Left kidney (tissue), 2 donors: Measurements from ENCODE around the gene MAPK13. TPM values are rescaled to one million over a fixed set of nuclear protein-coding genes. Genes with fewer than 3 reads are reported as not detected.
"Not testable (repeated sequence)": the region's sequence is repeated elsewhere in the genome, so short reads cannot be mapped to it uniquely, and the experiment has no call there.

Source experiments
- DNase-seq: peaks from one replicate; pipeline ENCODE4 v3.0.0-alpha.2; 2013
- polyA plus RNA-seq: library from polyadenylated mRNA; unstranded; fragments of 120-200 nt; gene quantifications from one replicate; pipeline ENCODE4 v1.2.1, GENCODE V29; 2013; ENCODE audit not compliant: insufficient read length

MAPK13 gene
- polyA plus RNA-seq, 1 donor, result 23.2 TPM

DNA sequence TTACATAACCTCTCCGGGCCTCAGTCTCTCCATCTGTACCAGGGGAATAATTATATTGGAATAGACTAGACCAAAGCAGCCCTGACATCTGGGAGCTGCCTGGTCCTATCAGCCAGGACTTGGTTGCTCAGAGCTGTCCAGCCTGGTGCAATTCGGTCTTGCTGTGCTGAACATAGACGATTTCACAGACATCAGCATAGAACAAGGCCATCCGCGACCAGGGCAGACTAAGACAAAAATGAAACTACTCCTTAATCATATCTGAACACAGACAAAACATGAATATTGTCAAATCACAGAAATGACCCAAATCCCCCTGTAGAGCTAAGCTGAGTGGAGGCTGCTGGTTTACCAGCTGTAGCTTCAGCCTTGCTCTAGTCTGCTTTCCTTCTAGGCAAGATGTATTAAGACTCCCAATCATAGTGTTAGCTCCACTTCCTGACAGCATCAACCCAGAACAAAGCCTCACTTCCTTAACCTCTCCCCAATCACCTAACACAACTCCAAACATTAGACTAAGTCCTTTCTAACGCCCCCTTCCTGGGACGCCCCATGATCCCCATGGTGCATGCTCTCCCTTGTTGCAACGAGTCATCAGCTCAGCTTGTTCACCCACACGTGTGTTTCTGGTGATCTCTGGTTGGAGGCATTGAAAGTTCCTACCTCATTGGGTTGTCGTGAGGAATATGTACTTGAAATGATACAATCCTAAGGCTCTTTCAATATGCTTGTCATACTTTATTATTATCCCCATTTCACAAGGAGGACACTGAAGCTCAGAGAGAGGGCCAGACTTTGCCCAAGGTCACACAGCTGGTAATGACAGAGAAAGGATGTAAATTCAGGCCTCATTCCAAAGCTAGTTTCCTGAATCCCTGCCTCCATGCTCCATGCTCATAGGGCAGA, 3.5 kb upstream of the MAPK13 start:
- no peak for DNase-seq

DNA sequence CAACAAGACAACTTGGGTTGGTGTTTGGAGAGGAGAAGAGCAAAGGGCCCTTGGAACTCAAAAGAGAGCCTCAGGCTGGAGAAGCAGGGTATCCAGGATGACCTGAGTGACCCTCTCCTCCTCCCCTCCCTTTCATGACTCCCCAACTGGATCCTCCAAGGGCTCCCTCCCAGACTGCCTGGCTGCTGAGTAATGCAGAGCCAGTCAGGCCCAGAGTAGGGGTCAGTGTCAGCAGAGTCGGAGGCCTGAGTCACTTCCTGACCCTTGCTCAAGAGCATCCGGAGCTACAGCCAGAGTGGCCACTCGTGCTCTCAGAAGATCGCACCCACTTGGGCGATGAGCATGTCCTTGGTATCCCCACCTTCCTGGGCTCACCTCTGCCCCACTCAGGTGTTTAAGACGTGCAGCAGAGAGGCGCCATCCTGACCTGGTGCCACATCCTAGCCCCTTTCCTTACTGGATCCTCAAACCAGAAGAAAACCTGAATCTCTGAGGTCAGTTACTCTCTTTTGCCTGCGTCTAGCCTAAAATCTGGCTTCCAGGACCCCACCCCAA, 2.8 kb upstream of the MAPK13 start:
- no peak for DNase-seq

DNA sequence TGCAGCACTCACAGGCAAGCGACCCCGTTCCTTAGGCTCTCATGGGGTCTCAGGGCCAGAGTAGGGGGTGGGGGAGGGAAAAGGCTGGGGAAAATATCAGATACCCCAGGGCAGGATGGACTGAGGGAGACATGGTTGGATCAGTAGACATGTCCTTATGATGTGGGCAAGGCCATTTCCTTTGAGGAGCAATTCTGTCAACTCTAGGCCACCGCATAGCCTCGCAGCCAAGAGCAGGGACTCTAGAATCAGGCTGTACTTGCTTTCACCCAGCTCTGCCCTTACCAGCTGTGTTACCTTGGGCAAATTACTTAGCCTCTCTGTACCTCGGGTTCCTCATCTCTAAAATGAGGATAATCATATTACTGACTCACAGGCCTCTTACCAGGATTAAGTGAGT, 2.2 kb upstream of the MAPK13 start:
- DNase-seq, result no peak

DNA sequence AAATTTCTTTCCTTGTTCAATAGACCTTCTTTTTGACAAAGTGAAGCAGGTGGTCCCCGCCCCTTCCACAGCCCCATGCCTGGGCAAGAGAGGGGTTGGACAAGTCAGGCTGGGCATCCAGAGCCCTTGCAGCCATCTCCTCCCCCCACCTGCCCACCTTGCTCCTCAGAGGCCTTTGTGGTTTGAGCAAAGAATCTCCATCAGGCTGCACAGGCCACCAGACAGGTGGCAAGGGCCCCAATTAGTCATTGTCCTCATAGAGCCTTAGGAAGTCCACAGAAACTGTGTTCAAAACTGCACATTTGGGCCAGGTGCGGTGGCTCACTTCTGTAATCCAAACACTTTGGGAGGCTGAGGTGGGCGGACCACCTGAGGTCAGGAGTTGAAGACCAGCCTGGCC, 1.5 kb upstream of the MAPK13 start:
- DNase-seq, result no peak

DNA sequence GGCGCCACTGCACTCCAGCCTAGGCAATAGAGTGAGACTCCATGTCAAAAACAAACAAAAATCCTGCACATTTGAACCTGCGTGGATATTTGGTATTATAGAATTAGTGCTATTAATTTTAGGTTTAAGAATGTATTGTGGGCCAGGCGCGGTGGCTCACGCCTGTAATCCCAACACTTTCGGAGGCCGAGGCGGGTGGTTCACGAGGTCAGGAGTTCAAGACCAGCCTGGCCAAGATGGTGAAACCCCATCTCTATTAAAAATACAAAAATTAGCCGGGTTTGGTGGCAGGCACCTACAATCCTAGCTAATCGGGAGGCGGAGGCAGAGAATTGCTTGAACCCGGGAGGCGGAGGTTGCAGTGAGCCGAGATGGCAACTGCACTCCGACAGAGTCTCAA, 979 bp upstream of the MAPK13 start:
- not testable (repeated sequence) for DNase-seq

DNA sequence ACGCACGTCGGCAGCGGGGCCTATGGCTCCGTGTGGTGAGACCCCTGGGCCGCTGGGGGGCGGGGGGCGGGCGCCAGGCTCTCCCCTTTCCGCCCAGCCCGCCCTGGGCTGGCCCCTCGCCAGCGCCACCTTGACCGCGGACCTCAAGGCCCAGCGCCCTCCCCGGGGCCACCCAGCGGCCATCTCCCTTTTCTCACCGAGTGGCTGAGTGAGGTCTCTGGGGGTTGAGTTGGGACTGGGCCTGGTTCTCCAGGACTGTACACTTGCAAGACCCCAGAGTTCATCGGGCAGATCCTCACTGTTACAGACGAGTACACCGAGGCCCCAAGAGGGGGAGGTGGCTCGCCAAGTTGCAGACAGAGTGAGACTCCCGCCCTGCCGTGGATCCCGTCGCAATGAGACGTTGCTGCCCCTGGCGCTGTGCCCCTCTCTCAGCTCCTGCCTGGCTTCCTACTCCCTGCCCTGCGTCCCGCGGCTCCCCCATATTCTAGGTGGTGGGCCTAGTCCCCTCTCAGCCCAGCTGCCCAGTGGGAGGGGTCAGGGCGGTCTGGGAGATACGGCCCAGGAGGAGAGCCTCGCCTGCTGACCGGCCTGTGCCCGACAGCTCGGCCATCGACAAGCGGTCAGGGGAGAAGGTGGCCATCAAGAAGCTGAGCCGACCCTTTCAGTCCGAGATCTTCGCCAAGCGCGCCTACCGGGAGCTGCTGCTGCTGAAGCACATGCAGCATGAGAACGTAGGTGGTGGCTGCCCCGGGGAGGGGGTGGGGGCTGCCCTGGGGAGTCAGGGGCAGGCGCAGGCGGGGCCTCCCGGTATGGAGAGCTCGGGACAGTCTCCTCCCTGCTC, 576 bp downstream of the MAPK13 start:
- no peak for DNase-seq

DNA sequence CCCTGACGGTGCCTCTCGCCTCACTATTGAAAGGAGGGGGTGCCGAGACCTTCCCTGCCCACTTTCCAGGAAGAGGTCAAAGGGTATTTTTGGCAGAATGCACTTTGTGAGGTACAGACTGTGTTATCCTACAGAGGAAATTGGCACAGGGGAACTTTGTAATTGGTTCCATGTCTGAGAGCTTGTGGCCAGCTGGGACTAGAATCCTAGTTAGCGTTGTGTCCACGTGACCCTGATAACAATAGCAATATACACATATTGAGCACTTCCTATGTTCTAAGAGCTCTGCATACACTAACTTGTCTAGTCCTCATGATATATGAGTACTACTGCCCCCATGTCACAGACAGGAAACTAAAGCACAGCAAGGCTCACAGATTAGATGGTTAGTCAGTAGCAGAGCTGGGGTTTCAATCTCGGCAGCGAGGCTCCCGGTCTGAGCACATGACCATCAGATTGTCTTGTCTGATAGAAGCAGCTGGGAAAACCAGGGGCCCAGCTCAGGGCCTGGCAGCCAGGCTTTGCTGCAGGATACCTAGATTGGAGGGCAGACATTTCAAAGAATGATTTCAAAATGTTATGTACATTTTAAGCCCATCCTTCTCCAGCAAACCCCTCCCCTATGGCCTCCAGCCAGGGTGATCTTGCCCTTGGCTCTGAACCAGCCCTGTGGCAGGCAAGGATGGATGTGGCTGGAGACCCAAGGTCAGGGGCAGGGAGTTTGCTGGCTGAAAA, 1.4 kb downstream of the MAPK13 start:
- DNase-seq, result peak; percentile 65

DNA sequence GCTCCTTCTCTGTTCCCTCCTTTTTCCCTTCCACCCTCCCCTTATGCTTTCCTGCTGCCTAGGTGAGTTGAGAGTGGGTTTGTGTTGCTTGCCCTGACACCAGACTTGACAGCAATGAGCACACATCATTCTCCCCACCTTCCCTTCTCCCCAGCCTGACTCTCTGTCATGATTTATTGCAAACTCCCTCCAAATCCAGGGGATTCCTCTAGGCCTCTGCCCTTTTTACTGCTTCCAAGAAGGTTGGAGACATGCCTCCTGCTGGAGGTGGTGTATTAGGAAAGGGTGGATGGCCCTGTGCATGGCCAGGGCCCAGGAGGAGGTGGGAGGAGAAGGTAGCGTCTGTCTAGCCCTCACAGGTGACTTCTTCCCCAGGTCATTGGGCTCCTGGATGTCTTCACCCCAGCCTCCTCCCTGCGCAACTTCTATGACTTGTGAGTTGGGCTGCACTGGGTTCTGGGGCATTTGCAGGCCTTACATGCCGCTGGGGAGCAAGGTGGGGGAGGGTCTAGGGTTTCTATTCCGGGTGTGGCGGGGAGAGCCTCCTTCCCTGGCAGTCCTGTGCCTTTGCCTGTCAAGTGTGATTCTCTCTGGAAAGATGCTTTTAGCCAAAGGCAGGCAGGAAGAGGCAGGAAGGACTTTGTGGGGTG, 2.1 kb downstream of the MAPK13 start:
- no peak for DNase-seq

DNA sequence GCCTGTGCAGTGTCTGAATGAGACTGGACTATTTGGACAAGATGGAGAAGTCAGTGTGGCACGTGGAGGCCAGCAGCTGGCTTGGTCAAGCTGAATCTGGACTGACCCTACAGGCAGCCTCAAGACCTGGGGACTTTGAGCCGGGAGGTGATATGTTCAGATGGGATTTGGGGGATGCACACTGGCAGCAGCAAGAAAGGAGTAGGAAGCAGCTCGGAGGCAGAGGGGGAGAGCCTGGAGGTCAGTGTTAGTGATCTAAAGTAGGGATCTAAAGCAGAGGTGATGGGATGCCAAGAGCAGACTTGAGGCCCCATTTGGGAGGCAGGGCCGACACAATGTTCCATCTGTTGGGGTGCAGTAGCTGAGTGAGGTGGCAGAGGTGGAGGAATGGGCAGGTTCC, 2.8 kb downstream of the MAPK13 start:
- no peak for DNase-seq

DNA sequence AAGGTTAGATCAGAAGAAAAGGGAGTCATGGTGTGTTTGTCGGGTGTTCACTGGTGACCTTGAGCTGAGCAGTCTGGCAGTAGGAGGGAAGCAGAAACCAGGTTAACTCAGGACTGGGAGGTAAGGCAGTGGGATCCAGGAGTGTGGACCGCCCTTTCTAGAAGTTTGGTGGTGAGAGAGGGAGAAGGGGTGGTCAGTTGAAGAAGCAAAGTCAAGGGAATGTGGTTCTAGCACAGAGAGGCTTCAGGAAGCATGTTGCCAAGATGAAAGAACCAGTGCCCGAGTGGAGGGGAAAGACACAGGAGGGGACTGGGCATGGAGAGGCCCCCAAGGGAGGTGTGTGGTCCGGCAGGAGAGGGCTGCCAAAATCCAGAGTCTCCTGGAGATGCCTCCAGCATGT, 3.6 kb downstream of the MAPK13 start:
- no peak for DNase-seq

DNA sequence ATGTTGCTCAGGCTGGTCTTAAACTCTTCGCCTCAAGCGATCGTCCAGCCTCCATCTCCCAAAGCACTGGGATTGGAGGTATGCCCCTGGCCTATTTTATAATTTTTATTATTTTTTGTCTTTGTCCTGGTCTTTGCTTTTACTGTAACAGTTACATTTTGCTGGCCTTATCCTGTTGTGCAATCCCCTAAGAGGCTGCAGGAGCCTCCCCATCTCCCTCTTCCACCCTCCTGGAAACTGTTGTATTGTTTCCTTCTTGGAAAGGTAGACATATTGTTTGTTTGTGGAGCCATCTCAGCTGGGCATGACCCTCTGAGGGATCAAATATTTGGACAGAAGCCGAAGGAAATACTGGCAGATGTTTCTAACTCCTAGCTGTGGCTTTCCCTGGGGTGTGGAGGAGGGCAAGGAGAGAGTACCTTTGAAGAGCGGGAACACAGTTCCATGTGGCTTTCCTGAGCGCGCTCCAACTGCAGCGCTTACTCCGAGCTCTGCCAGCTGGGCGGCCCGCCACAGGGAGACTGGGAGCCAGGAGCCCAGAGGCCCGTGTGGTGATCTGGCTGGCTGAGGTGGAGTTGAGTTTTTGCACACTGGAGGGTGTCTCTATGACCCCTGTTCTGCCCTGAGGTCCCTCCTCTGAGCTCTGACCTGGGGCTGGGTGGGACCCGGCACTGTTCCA, 4.9 kb downstream of the MAPK13 start:
- no peak for DNase-seq

DNA sequence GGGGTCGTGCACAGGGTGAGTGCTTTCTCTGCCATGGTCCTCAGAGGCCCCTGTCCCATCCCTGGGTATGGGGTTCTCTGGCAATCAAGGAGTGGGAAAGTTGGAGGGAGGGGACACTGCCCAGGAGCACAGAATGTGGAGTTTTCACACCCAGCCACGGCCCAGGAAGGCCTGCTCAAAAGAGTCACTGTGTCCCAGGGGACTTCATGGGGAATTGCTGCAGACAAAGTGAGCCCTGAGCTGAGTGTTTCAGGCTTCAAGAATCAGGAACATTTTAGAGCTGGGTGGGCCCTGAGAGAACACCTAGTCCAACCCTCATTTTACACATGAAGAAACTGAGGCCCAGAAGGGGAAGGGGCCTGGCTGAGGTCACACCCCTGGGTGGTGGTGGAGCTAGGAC, 5.7 kb downstream of the MAPK13 start:
- no peak for DNase-seq

DNA sequence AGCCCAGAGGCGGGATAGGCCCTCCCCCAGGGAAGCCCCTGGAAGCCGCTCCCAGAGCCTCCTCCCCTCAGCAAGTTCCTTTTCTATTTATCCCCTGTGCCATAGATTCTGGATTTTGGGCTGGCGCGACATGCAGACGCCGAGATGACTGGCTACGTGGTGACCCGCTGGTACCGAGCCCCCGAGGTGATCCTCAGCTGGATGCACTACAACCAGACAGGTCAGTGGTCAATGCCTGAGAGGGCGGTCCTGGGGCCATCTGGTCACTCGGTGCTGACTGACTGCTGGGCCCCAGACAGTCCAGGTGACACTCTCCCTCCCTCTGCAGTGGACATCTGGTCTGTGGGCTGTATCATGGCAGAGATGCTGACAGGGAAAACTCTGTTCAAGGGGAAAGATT, 6.2 kb downstream of the MAPK13 start:
- no peak for DNase-seq

DNA sequence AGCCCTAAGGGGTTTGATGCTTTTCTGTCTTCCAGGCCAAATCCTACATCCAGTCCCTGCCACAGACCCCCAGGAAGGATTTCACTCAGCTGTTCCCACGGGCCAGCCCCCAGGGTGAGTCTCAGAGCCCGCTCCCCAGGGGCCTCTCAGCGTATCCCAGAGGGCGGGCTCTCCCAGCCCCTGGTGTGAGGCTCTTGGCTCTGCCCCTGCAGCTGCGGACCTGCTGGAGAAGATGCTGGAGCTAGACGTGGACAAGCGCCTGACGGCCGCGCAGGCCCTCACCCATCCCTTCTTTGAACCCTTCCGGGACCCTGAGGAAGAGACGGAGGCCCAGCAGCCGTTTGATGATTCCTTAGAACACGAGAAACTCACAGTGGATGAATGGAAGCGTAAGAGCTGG, 8.4 kb downstream of the MAPK13 start:
- no peak for DNase-seq

DNA sequence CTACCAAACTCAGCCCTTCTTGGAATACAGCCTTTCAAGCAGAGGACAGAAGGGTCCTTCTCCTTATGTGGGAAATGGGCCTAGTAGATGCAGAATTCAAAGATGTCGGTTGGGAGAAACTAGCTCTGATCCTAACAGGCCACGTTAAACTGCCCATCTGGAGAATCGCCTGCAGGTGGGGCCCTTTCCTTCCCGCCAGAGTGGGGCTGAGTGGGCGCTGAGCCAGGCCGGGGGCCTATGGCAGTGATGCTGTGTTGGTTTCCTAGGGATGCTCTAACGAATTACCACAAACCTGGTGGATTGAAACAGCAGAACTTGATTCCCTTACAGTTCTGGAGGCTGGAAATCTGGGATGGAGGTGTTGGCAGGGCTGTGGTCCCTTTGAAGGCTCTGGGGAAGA, 9.1 kb downstream of the MAPK13 start:
- DNase-seq, result no peak

DNA sequence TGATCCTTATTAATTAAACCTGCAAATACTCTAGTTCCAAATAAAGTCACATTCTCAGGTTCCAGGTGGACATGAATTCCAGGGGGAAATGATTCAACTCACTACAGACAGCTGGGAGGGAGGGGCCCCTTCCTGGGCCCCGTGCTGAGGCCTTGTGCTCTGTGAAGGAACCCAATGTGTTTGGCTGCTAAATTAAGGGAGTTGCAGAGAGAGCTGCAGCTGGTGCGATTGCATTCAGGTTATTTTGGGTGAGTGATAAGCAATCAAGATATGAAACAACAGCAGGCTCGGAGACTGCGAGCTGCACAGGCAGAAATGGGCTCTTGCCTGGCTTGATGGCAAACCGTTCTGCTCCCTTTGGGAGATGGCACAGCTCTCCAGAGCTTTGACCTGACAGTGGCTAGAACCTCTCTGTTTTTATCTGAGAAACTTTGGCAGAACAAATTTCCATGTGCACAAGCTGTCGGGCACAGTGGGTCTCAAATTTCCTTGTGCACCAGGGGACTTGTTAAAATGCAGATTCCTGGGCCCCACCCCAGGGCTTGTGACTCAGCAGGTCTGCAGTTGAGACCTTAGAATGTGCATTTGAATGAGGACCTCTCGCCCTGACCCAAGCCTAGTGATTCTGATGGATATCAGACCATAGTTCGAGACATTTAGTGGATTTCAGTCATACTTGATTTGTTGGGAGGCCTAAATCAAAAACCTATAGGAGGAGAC, 9.8 kb downstream of the MAPK13 start:
- no peak for DNase-seq

DNA sequence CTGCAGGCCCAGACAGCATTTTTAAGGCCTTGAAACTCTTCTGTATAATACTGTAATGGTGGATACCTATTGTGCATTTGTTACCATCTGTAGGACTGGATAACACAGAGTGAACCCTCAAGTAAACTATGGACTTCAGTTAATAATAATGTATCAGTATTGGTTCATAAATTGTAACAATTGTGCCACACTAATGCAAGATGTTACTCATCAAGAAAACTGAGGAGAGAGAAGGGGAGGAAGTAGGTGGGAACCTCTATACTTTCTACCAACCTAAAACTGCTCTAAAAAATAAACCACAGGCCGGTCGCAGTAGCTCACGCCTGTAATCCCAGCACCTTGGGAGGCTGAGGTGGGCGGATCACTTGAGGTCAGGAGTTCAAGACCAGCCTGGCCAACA, 10.8 kb downstream of the MAPK13 start:
- DNase-seq, result no peak

DNA sequence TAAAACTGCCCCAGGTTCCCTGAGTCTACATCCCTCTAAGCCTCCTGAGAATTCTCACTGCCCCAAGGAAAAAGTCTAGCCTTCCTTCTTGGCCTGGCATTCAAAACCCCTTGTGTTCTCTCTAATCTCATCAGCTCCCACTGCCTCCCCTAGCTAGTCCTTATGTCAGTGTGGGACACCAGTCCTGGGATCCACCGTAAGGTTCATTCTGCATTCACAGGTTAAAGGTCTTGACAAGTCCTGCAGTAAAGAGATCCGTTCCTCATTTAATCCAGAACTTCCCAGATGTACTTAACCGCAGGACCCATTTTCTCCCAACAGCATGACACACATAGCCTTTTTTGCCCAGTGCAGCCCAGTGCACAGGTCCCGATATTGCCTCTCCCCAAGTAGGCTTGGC, 11.6 kb downstream of the MAPK13 start:
- no peak for DNase-seq

DNA sequence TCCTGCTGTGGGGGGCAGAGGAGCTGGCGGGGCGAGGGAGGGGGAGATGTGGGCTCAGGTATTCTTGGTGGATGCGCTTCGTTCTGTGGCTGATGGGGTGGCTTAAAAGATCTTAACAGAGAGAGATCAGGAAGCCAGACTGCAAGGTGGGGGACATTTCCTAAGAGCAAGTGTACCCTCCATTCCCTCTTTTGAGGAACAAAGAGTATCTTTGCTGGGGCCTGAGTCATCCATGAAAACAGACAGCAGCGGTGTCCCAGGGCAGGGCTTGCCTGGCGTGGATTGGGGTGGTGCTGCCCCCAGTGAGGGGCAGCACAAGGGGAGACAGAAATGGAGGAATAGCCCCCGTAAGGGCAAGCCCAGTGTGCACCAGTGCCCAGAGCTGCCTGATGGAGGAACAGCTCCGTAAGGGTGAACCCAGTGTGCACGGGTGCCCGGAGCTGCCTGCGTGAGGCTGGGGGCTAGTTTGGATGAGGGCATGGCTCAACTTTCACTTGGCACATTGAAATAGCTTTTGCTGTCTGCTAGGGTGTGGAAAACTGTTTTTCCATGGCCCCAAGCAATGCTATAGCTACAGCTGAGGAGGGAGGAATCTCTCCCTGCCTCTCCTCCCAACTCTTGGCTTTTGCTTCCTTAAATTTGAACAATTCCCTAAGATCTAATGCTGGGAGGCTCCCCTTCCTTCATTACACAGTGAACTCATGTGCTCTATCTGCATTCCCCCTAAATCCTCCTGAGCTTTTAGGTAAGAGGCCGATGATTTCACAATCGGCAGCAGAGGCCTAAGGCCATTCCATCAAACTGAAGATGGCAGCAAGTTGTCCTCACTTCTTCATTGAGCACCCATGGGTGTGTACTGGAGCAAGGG, 12.9 kb downstream of the MAPK13 start:
- DNase-seq, result no peak

DNA sequence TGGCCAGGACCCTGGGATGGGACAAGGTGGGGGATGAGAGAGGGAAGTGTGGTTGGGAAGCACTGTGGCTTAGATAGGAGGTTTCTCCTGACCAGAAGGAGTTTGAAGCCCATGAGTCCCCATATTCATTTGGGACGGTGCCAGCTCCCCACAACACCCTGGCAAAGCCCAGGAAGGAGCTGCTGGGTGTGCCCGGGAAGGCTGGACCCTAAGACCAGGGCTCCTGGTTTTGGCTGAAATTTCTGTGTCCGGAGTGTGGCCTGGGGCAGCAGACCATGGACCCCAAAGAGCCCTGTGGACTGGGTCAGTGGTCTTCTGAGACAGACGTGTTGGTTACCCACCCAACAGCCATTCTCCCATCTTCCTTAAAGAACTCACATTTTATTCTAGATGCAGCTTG, 15.2 kb downstream of the MAPK13 start:
- DNase-seq, result no peak
